IMR-90 (cell line): ENCODE measurements around the gene AAK1. TPM values are rescaled to one million over a fixed set of nuclear protein-coding genes. Genes with fewer than 3 reads are reported as not detected.

Experiments used
- ATAC-seq: fragments of 200-7000 bp; cut with Tn5 transposase; 2 replicates; pipeline ENCODE4 v1.9.1; 2020; ENCODE audit warnings: low read depth, mild to moderate bottlenecking, moderate library complexity
- BruUV-seq: library from RNA; stranded (reverse); fragments of 400-500 nt; replicated peaks from 2 replicates; lab custom pipeline; 2021; lab: Mats Ljungman, UMichigan
- CTCF ChIA-PET: fragments of 300-600 bp; formaldehyde crosslinking; extraction: SDS; loops from one replicate; lab custom pipeline; 2021; ENCODE audit warnings: antibody characterized with exemption; lab: Yijun Ruan, JAX
- POLR2A ChIA-PET: fragments of 300-600 bp; sonication (Branson Sonifier 250); formaldehyde crosslinking; loops from one replicate; lab custom pipeline; 2022; ENCODE audit warnings: antibody characterized with exemption; ENCODE audit not compliant: unreplicated experiment; lab: Charles Lee
- DNase-seq: peaks from one replicate; pipeline ENCODE4 v3.0.0; 2013
- H2AFZ ChIP-seq: replicated peaks from 2 replicates; pipeline ENCODE3; 2013; ENCODE audit warnings: low read length, mild to moderate bottlenecking; ENCODE audit not compliant: poor library complexity
- H2AK5ac ChIP-seq: 2 replicates; pipeline ENCODE4 v1.6.1; 2013; ENCODE audit warnings: low read depth, low read length, inconsistent platforms
- H2AK9ac ChIP-seq: replicated peaks from 2 replicates; pipeline ENCODE3; 2013; ENCODE audit warnings: mild to moderate bottlenecking, low read depth, low read length, moderate library complexity; ENCODE audit not compliant: poor library complexity
- H2BK120ac ChIP-seq: 2 replicates; pipeline ENCODE4 v1.6.1; 2013; ENCODE audit warnings: low read depth, low read length, inconsistent platforms
- H2BK15ac ChIP-seq: 3 replicates; pipeline ENCODE4 v1.6.1; 2013; ENCODE audit warnings: low read depth, low read length, inconsistent platforms
- H2BK20ac ChIP-seq: 2 replicates; pipeline ENCODE4 v1.6.1; 2013; ENCODE audit warnings: low read depth, mild to moderate bottlenecking, inconsistent platforms, low read length, moderate library complexity
- H2BK5ac ChIP-seq: 2 replicates; pipeline ENCODE4 v1.6.1; 2013; ENCODE audit warnings: mild to moderate bottlenecking, low read depth, low read length, inconsistent platforms; ENCODE audit not compliant: poor library complexity, severe bottlenecking
- H3K14ac ChIP-seq: replicated peaks from 2 replicates; pipeline ENCODE4 v1.6.1; 2013; ENCODE audit warnings: low read depth, low read length, inconsistent platforms
- H3K18ac ChIP-seq: 2 replicates; pipeline ENCODE4 v1.6.1; 2013; ENCODE audit warnings: low read depth, low read length, control low read depth
- H3K23ac ChIP-seq: 2 replicates; pipeline ENCODE4 v1.6.1; 2013; ENCODE audit warnings: low read depth, low read length, inconsistent platforms
- H3K27ac ChIP-seq: 2 replicates; pipeline ENCODE4 v1.5.1; 2013; ENCODE audit warnings: mild to moderate bottlenecking, control low read depth, low read length; ENCODE audit not compliant: insufficient read depth
- H3K27me3 ChIP-seq: 2 replicates; pipeline ENCODE4 v1.6.1; 2013; ENCODE audit warnings: low read length; ENCODE audit not compliant: control insufficient read depth, insufficient read depth
- H3K36me3 ChIP-seq: 2 replicates; pipeline ENCODE4 v1.6.1; 2013; ENCODE audit warnings: low read length, mixed read lengths; ENCODE audit not compliant: control insufficient read depth, insufficient read depth
- H3K4ac ChIP-seq: 2 replicates; pipeline ENCODE4 v1.6.1; 2013; ENCODE audit warnings: low read depth, low read length, inconsistent platforms
- H3K4me1 ChIP-seq: 2 replicates; pipeline ENCODE4 v1.6.1; 2013; ENCODE audit warnings: low read length, mixed read lengths; ENCODE audit not compliant: control insufficient read depth, insufficient read depth
- H3K4me2 ChIP-seq: 2 replicates; pipeline ENCODE4 v1.6.1; 2013; ENCODE audit warnings: low read depth, mild to moderate bottlenecking, control low read depth, low read length, moderate library complexity
- H3K4me3 ChIP-seq: 2 replicates; pipeline ENCODE4 v1.5.1; 2013; ENCODE audit warnings: low read depth, mild to moderate bottlenecking, control low read depth, low read length, moderate library complexity; ENCODE audit not compliant: insufficient read depth
- H3K56ac ChIP-seq: 2 replicates; pipeline ENCODE4 v1.6.1; 2013; ENCODE audit warnings: low read length, inconsistent platforms; ENCODE audit not compliant: insufficient read depth; ENCODE audit errors: extremely low read depth
- H3K79me1 ChIP-seq, 2 experiments: 2 replicates each; pipeline ENCODE4 v1.6.1; 2013; ENCODE audit warnings: low read length in 2 of 2, inconsistent platforms in 1 of 2, low read depth in 1 of 2
- H3K9ac ChIP-seq: 2 replicates; pipeline ENCODE4 v1.6.1; 2013; ENCODE audit warnings: low read depth, low read length, control low read depth
- H3K9me1 ChIP-seq: 2 replicates; pipeline ENCODE4 v1.6.1; 2013; ENCODE audit warnings: low read length, inconsistent platforms; ENCODE audit not compliant: insufficient read depth
- H3K9me3 ChIP-seq: 2 replicates; pipeline ENCODE4 v1.6.1; 2013; ENCODE audit warnings: low read length; ENCODE audit not compliant: control insufficient read depth, insufficient read depth
- H4K20me1 ChIP-seq: 2 replicates; pipeline ENCODE4 v1.6.1; 2013; ENCODE audit warnings: low read length, inconsistent platforms; ENCODE audit not compliant: insufficient read depth
- H4K5ac ChIP-seq: 2 replicates; pipeline ENCODE4 v1.6.1; 2013; ENCODE audit warnings: mild to moderate bottlenecking, low read depth, low read length, control low read depth
- H4K8ac ChIP-seq, 2 experiments: 2 replicates each; pipeline ENCODE4 v1.6.1; 2013; ENCODE audit warnings: low read depth in 2 of 2, low read length in 2 of 2, control low read depth in 1 of 2, inconsistent platforms in 1 of 2
- H4K91ac ChIP-seq: 2 replicates; pipeline ENCODE4 v1.6.1; 2013; ENCODE audit warnings: low read depth, low read length, inconsistent platforms; ENCODE audit not compliant: insufficient read depth
- BHLHE40 ChIP-seq: fragments of 150-350 bp; IDR thresholded peaks from 2 replicates; pipeline ENCODE4 v1.6.1; 2016; ENCODE audit warnings: mild to moderate bottlenecking, low read depth, low read length
- CEBPB ChIP-seq: IDR thresholded peaks from 2 replicates; pipeline ENCODE4 v1.6.1; 2012; ENCODE audit warnings: low read depth, low read length, improper control_type of control experiment
- CHD1 ChIP-seq: IDR thresholded peaks from 2 replicates; pipeline ENCODE4 v1.6.1; 2012; ENCODE audit warnings: low read depth, low read length, improper control_type of control experiment
- FOS ChIP-seq: fragments of 150-350 bp; IDR thresholded peaks from 2 replicates; pipeline ENCODE4 v1.6.1; 2016; ENCODE audit warnings: low read depth, low read length
- MAFK ChIP-seq: IDR thresholded peaks from 2 replicates; pipeline ENCODE4 v1.6.1; 2012; ENCODE audit warnings: low read depth, low read length, improper control_type of control experiment
- MAZ ChIP-seq: IDR thresholded peaks from 2 replicates; pipeline ENCODE4 v1.6.1; 2012; ENCODE audit warnings: low read depth, mild to moderate bottlenecking, low read length, improper control_type of control experiment, moderate library complexity, borderline replicate concordance
- MXI1 ChIP-seq: IDR thresholded peaks from 2 replicates; pipeline ENCODE4 v1.6.1; 2012; ENCODE audit warnings: low read depth, mild to moderate bottlenecking, low read length, moderate library complexity, borderline replicate concordance
- NFE2L2 ChIP-seq: fragments of 150-350 bp; IDR thresholded peaks from 2 replicates; pipeline ENCODE4 v1.6.1; 2016; ENCODE audit warnings: low read depth, mild to moderate bottlenecking, low read length
- POLR2A ChIP-seq: IDR thresholded peaks from 2 replicates; pipeline ENCODE4 v1.6.1; 2012; ENCODE audit warnings: mild to moderate bottlenecking, low read depth, low read length
- RAD21 ChIP-seq: IDR thresholded peaks from 2 replicates; pipeline ENCODE4 v1.6.1; 2012; ENCODE audit warnings: low read length, improper control_type of control experiment
- RCOR1 ChIP-seq: IDR thresholded peaks from 2 replicates; pipeline ENCODE4 v1.6.1; 2012; ENCODE audit warnings: mild to moderate bottlenecking, low read length, improper control_type of control experiment; ENCODE audit not compliant: insufficient replicate concordance
- RFX5 ChIP-seq: IDR thresholded peaks from 2 replicates; pipeline ENCODE4 v1.8.0; 2012; ENCODE audit warnings: low read depth, mild to moderate bottlenecking, low read length, moderate library complexity
- SMC3 ChIP-seq: fragments of 150-350 bp; IDR thresholded peaks from 2 replicates; pipeline ENCODE4 v1.6.1; 2016; ENCODE audit warnings: low read depth, mild to moderate bottlenecking, antibody characterized with exemption, low read length, moderate library complexity
- WGBS, 2 experiments: methylation state at CpG; one replicate each; pipeline versions ENCODE4 v1.1.5 to v1.1.7; 2013; ENCODE audit warnings: missing lambda C conversion rate in 2 of 2; ENCODE audit not compliant: insufficient read length in 1 of 2; ENCODE audit errors: extremely low coverage in 2 of 2; 5-methylcytosine and 5-hydroxymethylcytosine counted together
- dilution Hi-C: fragments of 300-500 bp; cut with HindIII; formaldehyde crosslinking; loops from one replicate; pipeline ENCODE4 v1.14.3; 2018; ENCODE audit warnings: low sequenced_read_pairs; ENCODE audit not compliant: unreplicated experiment
- in situ Hi-C: fragments of 300-500 bp; cut with MboI; formaldehyde crosslinking; loops from 3 replicates; pipeline ENCODE4 v1.14.3; 2019; ENCODE audit warnings: low sequenced_read_pairs, inconsistent platforms, mixed read lengths
- intact Hi-C: fragments of 100-400 bp; cut with micrococcal nuclease; formaldehyde crosslinking; loops from 2 replicates; pipeline ENCODE4 v1.10.0; 2022
- polyA plus RNA-seq, 3 experiments: library from polyadenylated mRNA; depleted of rRNA; stranded (reverse); fragments of >200 nt; gene quantifications; 2 replicates each; pipeline ENCODE4 v1.2.3, GENCODE V29; 2012; ENCODE audit warnings: low replicate concordance in 1 of 3
- total RNA-seq: library from RNA; depleted of rRNA; stranded (reverse); fragments of >200 nt; gene quantifications from 2 replicates; pipeline ENCODE4 v1.2.3, GENCODE V29; 2012
- TF ChIP-seq, protein P1 (sequence below): fragments of 150-350 bp; IDR thresholded peaks from 2 replicates; pipeline ENCODE4 v1.6.1; 2016; ENCODE audit warnings: low read depth, mild to moderate bottlenecking, low read length, moderate library complexity, borderline replicate concordance
- TF ChIP-seq, protein P2 (sequence below): conservative IDR thresholded peaks from 2 replicates; pipeline ENCODE4 v1.5.1; 2012; ENCODE audit warnings: mild to moderate bottlenecking, low read depth, low read length, improper control_type of control experiment
- TF ChIP-seq, protein P3 (sequence below): fragments of 150-350 bp; IDR thresholded peaks from 2 replicates; pipeline ENCODE4 v1.6.1; 2017; ENCODE audit warnings: mild to moderate bottlenecking, antibody characterized with exemption, low read length, low read depth

Gene AAK1
- total and polyA plus RNA-seq, 2 of the 4 experiments (the other 2 are of a cell fraction) = 21.9 to 26.5 TPM

DNA sequence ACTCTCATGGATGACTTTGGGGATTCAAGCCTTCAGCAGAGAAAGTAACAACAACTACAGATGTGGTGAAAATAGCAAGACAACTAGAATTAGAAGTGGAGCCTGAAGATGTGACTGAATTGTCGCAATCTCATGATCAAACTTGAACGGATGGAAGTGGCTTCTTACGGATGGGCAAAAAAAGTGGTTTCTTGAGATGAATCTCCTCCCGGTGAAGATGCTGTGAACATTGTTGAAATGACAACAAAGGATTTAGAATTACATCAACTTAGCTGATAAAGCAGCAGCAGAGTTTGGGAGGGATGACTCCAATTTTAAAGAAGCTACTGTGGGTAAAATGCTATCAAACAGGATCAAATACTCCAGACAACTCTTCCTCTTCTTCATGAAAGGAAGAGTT, 43.1 kb downstream of the AAK1 start:
- DNase-seq = no peak
- CTCF ChIA-PET = no interaction called here
- 0 out of 2 replicates have a peak overlapping the region, but pooled peaks have one; percentile 3 for H3K23ac ChIP-seq
- H3K18ac ChIP-seq = no peak overlapping the region
- no peak overlapping the region for H3K9ac ChIP-seq
- H3K27ac ChIP-seq = no peak overlapping the region
- peaks cover 15% of the 10 kb centered on the region for H3K9me1 ChIP-seq
- H4K91ac ChIP-seq = no peak overlapping the region
- H3K4me2 ChIP-seq = no peak overlapping the region
- H2BK20ac ChIP-seq = no peak overlapping the region
- H3K14ac ChIP-seq = no peak overlapping the region
- no peak overlapping the region for H3K4ac ChIP-seq
- H2BK5ac ChIP-seq = peak overlapping the region; percentile 2
- dilution Hi-C loops = no loop called here
- in situ Hi-C loops = no loop called here
- H3K56ac ChIP-seq = no peak overlapping the region
- no peak overlapping the region for H2AFZ ChIP-seq
- peaks cover 50 to 87% of the 10 kb centered on the region in 2 experiments for H3K79me1 ChIP-seq
- no peak for ATAC-seq
- peaks cover 56% of the 10 kb centered on the region for H4K20me1 ChIP-seq
- H4K8ac ChIP-seq = no peak overlapping the region
- no peak overlapping the region for H2AK9ac ChIP-seq
- H3K4me3 ChIP-seq = no peak overlapping the region
- no peaks in the 10 kb centered on the region for H3K9me3 ChIP-seq
- no TSS peak for BruUV-seq
- H2AK5ac ChIP-seq = no peak overlapping the region
- 90% methylated on average over 3 of the region's 4 CpGs; no CpG with 5 or more reads in 1 of the 2 experiments for WGBS, 2 experiments
- POLR2A ChIA-PET = no interaction called here
- H3K27me3 ChIP-seq = no peaks in the 10 kb centered on the region
- H4K5ac ChIP-seq = no peak overlapping the region
- peaks cover 3% of the 10 kb centered on the region; the same call in 1 of the 2 replicates for H3K36me3 ChIP-seq
- intact Hi-C loops = no loop called here
- H2BK120ac ChIP-seq = no peak overlapping the region
- no peak overlapping the region for H2BK15ac ChIP-seq
- no peak for TF ChIP-seq MAZ
- TF ChIP-seq, protein P1, sequence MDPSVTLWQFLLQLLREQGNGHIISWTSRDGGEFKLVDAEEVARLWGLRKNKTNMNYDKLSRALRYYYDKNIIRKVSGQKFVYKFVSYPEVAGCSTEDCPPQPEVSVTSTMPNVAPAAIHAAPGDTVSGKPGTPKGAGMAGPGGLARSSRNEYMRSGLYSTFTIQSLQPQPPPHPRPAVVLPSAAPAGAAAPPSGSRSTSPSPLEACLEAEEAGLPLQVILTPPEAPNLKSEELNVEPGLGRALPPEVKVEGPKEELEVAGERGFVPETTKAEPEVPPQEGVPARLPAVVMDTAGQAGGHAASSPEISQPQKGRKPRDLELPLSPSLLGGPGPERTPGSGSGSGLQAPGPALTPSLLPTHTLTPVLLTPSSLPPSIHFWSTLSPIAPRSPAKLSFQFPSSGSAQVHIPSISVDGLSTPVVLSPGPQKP = no peak
- TF ChIP-seq SMC3 = no peak
- TF ChIP-seq FOS = no peak
- TF ChIP-seq, protein P2, sequence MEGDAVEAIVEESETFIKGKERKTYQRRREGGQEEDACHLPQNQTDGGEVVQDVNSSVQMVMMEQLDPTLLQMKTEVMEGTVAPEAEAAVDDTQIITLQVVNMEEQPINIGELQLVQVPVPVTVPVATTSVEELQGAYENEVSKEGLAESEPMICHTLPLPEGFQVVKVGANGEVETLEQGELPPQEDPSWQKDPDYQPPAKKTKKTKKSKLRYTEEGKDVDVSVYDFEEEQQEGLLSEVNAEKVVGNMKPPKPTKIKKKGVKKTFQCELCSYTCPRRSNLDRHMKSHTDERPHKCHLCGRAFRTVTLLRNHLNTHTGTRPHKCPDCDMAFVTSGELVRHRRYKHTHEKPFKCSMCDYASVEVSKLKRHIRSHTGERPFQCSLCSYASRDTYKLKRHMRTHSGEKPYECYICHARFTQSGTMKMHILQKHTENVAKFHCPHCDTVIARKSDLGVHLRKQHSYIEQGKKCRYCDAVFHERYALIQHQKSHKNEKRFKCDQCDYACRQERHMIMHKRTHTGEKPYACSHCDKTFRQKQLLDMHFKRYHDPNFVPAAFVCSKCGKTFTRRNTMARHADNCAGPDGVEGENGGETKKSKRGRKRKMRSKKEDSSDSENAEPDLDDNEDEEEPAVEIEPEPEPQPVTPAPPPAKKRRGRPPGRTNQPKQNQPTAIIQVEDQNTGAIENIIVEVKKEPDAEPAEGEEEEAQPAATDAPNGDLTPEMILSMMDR = no peak
- TF ChIP-seq CEBPB = no peak
- TF ChIP-seq RAD21 = no peak
- no peak for TF ChIP-seq CHD1
- TF ChIP-seq MAFK = no peak
- TF ChIP-seq MXI1 = no peak
- TF ChIP-seq POLR2A = no peak
- TF ChIP-seq, protein P3, sequence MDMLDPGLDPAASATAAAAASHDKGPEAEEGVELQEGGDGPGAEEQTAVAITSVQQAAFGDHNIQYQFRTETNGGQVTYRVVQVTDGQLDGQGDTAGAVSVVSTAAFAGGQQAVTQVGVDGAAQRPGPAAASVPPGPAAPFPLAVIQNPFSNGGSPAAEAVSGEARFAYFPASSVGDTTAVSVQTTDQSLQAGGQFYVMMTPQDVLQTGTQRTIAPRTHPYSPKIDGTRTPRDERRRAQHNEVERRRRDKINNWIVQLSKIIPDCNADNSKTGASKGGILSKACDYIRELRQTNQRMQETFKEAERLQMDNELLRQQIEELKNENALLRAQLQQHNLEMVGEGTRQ = no peak
- TF ChIP-seq NFE2L2 = no peak
- no peak for TF ChIP-seq RCOR1
- no peak for TF ChIP-seq BHLHE40
- TF ChIP-seq RFX5 = no peak
- H3K4me1 ChIP-seq = peaks cover 14% of the 10 kb centered on the region
